Activated CD8-positive, alpha-beta memory T cell treated with anti-CD3 and anti-CD28 coated beads, Interleukin-2, amount 50 U/mL, for 1 hour (primary cell): ENCODE data around the gene ENGASE.

Source experiments
- DNase-seq: peaks from one replicate; pipeline ENCODE4 v3.0.0-alpha.2; 2020; ENCODE audit errors: extremely low read depth

ENGASE gene

GRCh38 chr17:79079421-79080200 lies 5.0 kb downstream of the ENGASE start:
- DNase-seq = no peak

- DNase-seq = no peak
Measured at GRCh38 chr17:79080349-79080748, 5.7 kb downstream of the ENGASE start.

- DNase-seq = no peak
Measured at GRCh38 chr17:79080761-79081290, 6.2 kb downstream of the ENGASE start.

GRCh38 chr17:79081571-79082276 lies 7.1 kb downstream of the ENGASE start:
- DNase-seq = no peak

GRCh38 chr17:79082311-79083190 lies 7.9 kb downstream of the ENGASE start:
- DNase-seq = no peak

DNA sequence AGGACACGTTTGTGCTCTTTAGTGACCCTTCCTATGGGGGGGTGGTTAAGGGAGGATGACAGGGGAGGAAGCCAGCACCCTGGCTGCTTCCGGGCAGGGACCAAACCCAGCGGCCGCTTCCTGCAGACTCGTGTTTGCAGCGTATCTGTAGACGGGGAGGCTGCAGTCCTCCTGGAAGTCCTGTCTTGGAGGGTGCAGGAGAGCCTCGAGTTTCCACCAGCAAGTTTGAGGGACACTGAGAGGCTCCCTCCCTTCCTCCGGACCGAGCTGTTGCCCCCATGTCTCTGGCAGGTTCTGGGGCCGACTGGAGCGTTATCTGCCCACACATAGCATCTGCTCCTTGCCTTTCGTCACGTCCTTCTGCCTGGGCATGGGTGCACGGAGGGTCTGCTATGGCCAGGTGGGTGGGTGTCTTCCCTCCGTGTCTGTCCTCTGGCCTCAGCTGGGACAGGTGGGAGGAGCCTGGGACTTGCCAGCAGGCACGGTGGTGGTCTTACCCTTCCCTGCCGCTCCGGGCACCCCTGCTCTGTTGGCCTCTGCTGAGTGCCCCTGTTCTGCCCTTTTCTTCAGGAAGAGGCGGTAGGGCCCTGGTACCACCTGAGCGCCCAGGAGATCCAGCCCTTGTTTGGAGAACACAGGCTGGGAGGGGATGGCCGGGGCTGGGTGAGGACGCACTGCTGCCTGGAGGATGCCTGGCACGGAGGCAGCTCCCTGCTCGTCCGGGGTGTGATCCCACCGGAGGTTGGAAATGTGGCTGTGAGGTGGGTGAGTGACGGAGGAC lies 8.8 kb downstream of the ENGASE start:
- DNase-seq = no peak

DNA sequence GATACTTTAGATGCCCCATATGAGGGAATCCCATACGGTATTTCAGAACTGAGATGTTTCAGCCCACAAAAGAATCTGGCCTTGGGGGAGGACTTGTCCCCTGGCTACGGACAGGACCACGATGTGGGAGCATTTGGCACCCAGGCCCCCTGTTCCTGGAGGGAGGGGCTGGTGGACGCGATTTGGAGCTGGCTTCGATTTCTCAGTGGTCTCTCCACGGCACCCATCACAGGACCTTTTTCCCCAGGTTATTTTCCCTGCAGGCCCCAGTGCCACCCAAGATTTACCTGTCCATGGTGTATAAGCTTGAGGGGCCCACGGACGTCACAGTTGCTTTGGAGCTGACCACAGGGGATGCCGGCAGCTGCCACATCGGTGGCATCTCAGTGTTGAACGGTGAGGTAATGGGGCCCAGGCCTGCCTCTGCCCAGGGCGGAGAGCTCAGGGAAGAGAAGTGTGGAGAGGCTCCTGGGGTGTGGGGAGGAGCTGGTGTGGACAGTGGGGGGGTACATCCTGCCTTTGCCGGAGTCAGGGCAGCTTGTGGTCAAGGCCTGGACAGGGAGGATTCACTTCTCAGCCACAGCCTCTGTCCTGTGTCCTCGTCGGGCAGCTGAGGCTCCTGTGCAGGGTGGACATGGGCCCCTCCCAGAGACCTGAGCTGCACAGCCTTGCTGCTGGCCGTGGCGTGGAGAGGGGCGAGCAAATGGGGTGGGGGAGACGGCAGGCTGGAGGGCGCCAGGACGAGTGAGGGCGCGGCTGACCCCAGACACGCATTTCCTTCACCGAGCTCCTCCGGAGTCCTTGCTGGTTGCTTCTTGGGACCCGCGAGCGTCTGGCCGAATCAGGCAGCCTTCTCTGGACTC lies 9.9 kb downstream of the ENGASE start:
- no peak for DNase-seq

DNA sequence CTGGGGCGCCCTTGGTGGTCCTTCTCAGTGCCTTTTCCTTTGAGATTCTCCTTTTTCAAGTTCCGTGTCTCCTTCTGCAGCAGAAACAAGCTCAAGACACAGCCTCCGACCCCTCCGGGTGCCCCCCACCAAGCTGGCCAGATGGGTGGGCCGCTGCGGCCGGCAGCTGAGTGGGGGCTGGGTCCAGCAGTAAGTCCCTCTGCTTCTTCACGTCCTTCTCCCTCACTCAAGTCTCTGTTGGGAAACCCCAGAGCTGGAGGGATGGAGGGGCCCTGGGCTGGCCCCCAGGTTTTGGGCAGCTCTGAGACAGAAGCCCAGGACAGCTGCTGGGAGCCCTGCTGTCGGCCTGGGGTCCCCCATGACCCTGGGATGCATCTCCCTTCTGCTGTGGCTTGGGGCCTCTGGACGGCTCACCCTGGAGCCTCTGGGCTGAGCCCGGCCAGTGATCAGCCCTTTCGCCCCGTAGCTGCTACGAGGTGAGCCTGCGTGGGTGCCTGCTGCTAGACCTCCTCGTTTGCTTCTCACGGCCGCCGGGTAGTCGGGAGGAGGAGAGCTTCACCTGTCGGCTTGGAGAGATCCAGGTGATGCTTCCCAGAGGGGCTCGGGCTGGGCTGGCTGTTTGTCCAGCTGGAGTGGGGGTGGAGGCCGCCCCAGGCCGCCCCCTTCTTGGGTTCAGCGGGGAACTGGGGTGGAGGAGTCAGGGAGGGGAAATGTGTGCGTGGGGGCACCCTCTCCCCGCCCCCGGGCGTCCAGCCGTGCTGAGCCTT lies 10.7 kb downstream of the ENGASE start:
- DNase-seq = no peak

DNA sequence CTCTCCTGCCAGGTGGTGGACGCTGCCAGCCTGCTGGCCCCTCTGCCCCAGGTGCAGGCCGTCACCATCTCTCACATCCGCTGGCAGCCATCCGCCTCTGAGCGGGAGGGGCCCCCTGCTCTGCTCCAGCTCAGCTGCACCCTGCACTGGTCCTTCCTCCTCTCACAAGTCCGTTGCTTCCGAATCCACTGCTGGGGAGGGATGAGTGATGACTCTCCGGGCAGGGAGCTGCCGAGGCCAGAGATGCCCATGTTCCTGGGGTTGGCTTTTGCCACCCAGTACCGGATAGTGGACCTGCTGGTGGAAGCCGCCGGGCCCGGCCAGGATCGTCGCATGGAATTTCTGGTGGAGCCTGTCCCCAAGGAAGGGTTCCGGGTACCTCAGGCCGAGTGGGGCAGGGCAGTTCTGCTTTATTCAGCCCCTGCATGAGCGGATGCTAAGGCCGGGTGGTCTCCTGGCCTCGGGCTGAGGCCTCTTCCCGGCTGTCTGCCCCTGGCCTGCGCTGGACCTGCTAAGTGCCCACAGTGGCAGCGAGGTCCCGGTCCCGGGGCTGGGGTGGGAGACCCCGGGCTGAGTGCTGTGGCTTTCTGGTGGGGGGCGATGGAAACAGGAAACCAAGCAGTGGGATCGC lies 11.4 kb downstream of the ENGASE start:
- no peak for DNase-seq

- DNase-seq = no peak
Measured at GRCh38 chr17:79086609-79087427, 12.2 kb downstream of the ENGASE start.

DNA sequence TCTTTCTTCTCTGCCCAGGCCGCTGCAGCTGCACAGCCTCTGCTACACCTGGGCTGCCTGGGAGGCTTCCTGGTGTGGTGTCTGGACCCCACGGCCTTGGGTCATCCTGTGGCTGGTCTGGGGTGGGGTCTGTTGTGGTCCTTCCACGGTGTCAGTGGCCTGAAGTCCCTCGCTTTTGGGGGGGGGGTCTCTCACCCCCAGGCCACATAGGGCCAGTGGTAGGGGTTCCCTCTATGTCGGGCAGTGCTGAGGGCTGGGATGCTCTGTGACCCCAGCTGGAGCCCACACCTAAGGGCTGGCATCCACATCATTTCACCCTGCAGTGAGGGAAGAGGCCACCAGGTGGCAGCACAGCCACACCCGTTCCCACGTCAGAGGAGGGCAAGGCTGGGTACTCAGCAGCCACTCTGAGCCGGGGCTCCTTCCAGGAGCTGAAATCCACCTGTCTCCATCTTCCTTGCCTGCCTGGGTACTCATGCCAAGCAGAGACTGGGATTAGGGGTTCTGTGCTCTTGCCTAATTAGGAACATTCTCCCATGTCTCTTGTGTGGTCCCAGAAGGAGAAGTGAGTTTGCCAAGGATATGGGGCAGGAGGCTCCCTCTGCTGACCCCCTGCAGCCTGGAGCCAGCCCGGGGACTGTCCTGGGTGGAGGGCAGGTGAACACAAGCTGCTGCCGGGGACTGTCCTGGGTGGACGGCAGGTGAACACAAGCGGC lies 13.0 kb downstream of the ENGASE start:
- no peak for DNase-seq

DNA sequence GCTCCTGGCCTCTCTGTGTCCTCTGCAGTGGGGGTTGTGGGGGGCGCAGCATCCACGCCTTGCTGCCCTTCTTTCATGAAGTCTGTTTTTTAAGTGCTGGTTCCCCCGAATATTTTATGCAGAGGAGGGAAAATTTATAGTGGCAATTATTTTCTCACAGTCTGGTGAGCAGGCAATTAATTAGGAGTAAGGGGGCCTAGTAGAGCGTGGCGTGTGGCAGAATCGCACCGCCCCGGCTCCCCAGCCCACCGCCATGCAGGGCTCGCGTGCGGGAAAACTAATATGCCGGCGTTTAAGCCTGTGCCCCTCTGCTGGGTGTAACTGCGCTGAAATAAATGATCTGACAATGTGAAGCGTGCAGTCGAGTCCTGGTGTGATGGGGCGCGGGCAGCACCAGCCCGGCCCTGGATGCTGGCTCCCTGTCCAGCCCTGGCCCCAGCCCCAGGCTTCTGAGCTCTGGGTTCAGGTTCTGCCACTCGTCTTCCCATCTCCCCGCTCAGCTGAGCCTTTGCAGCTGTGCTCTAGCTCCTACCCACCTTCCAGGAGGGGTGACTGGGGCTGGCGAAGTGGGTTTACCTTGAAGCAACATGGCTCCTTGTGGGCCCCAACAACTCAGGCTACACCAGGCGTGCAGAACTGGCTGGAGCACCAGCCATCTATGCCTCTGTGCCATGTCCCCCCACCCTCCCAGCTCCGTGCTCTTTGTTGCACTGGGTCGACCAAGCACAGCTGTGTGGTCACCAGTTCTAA lies 13.8 kb downstream of the ENGASE start:
- DNase-seq = no peak

DNA sequence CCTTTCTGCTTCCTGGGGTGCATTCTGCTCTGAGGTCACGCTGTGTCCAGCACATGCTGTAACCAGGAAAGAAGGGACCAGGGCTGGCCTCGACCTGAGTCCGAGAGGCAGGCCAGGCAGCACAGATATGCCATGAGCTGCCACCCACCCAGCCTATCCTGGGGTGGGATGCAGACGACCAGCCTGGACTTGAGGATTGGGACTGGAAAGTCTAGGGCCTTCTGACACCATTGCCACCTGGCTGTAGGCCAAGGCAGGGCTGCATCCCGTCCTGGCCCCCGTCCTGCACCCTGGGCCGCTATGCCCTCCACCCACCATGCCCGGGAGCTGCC lies 14.3 kb downstream of the ENGASE start:
- no peak for DNase-seq

- no peak for DNase-seq
Measured at GRCh38 chr17:79089720-79090442, 15.3 kb downstream of the ENGASE start.

DNA sequence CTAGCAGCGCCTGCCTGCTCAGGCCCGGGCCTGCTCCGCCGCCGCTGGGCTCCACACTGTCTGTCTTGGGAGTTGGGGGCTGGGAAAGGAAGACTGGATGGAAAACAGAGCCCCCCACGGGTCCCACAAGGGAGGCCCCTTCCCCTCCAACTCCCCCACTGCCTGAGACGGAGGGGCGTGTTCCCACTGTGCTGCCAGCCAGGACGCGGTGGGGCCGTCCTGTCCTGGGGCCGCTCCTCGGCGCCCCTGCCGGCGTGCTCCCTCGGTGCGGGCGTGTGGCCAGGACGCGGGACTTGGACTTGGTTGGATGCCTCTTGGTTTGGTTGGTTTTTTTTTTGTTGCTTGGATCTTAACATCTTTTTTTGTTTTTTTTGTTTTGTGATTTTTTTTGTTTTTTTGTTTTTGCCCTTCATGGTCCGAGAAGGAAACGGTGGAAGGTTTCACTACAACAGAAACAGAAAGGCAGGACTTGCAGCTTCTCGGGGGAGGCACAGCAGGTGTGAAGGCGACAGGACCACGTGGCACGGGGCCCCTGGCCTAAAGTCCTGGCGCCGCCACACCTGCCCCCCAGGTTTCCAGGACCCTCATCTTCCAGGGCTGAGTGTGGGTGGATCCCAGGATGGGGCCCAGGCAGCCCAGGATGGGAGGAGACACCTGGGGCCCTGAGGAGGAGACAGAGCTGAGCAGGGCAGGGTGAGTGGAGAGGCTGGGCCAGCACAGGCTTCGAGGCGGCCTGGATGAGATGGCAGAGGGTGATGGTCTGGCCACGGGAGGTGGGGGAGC lies 16.0 kb downstream of the ENGASE start:
- DNase-seq = no peak
